Measurements from ENCODE around the gene STXBP6. TPM values are rescaled to one million over a fixed set of nuclear protein-coding genes. Genes with fewer than 3 reads are reported as not detected.
"Not testable (repeated sequence)": the region's sequence is repeated elsewhere in the genome, so short reads cannot be mapped to it uniquely, and the experiment has no call there.

STXBP6 gene
- total and polyA plus RNA-seq, 2 donors (not counting 3 experiments of a cell fraction or from before 2014, with no cell fraction given): 0.06 TPM; not detected in 1

DNA sequence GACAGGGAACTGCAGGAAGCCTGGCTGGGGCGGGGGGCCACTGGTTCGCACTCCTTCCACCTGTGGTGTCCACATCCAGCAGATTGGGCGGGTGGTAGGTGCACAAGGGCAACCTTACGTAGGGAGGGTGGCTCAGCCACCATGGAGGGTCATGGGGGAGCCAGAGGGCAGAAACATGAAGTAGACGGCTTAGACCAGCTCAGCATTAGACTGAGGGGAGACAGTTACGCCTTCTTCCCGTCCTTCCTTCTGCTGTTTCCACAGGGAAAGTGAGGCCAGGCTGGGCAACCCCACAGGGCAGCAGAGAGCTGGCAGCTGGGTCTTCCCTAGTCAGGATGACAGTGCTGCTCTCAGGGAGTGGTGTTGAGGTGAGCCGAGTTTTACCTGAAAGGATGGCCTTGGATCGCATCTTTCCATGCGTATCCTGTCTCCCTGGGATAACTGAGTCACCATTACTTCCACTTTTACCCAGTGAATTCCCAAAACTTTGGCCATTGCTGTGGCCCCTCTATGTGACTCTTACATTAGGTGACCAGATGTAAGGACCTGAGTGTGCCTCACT, 245.9 kb downstream of the STXBP6 start:
- CTCF ChIA-PET: interaction anchor here (0.7 kb wide), 1 partner anchor 15 kb away, joined by 3 read pairs; no protein-coding TSS in a partner anchor
- intact Hi-C loops (cut with micrococcal nuclease) (no loop called here), dilution Hi-C loops (cut with MboI; ENCODE audit: extremely low pct_ligation_motif_present, low sequenced_read_pairs) (no loop called here)
- H3K9me1 ChIP-seq (replicated peaks; ENCODE audit: control insufficient read depth, extremely low read depth, insufficient read depth, low read length): no peaks in the 10 kb centered on the region
- TF ChIP-seq POLR2A (IDR thresholded peaks at IDR 0.05; ENCODE audit: low read depth, low read length) (no peak), FOS (IDR thresholded peaks at IDR 0.05; ENCODE audit: borderline replicate concordance, insufficient read depth, low read length) (no peak), GATA2 (IDR thresholded peaks at IDR 0.05; ENCODE audit: insufficient read depth, insufficient read length, low read depth, low read length) (no peak), EZH2 (IDR thresholded peaks at IDR 0.05; ENCODE audit: borderline replicate concordance, low read depth, low read length, severe bottlenecking) (no peak), POLR2AphosphoS5 (IDR thresholded peaks at IDR 0.05; ENCODE audit: insufficient read depth, low read depth, low read length) (no peak), MYC (IDR thresholded peaks at IDR 0.05; ENCODE audit: low read depth, low read length) (no peak)
- H3K9me3 ChIP-seq (replicated peaks; ENCODE audit: control insufficient read depth, insufficient read depth, low read length): no peaks in the 10 kb centered on the region
- no peak overlapping the region for H3K4me3 ChIP-seq (replicated peaks in 1 of 3; ENCODE audit: insufficient read depth in 1 of 3, low read depth in 1 of 3, low read length in 3 of 3)
- DNase-seq (ENCODE audit: low read depth, low spot score) (no peak), FAIRE-seq (no peak)
- no peak overlapping the region for H3K4me2 ChIP-seq (ENCODE audit: insufficient read depth, low read length)
- no peaks in the 10 kb centered on the region for H3K79me2 ChIP-seq (ENCODE audit: control insufficient read depth, insufficient read depth, low read length)
- POLR2A ChIA-PET: no interaction called here
- H3K9ac ChIP-seq (replicated peaks; ENCODE audit: extremely low read depth, insufficient read depth, low read length): no peak overlapping the region
- no peak overlapping the region for H3K27ac ChIP-seq (ENCODE audit: insufficient read depth, low read depth, low read length)
- H3K4me1 ChIP-seq (ENCODE audit: control insufficient read depth, extremely low read depth, insufficient read depth, low read length): no peaks in the 10 kb centered on the region
- H4K20me1 ChIP-seq (replicated peaks; ENCODE audit: control insufficient read depth, extremely low read depth, insufficient read depth, low read length): no peaks in the 10 kb centered on the region
- BruUV-seq (replicated peaks): no TSS peak
- H3K27me3 ChIP-seq (ENCODE audit: control insufficient read depth in 2 of 2, insufficient read depth in 2 of 2, low read length in 2 of 2): peaks cover 2 to 4% of the 10 kb centered on the region in 2 experiments
- H3K36me3 ChIP-seq (ENCODE audit: control insufficient read depth in 2 of 2, extremely low read depth in 1 of 2, insufficient read depth in 2 of 2, low read length in 2 of 2): no peaks in the 10 kb centered on the region
- no peak overlapping the region for H2AFZ ChIP-seq (ENCODE audit: low read depth, low read length)

DNA sequence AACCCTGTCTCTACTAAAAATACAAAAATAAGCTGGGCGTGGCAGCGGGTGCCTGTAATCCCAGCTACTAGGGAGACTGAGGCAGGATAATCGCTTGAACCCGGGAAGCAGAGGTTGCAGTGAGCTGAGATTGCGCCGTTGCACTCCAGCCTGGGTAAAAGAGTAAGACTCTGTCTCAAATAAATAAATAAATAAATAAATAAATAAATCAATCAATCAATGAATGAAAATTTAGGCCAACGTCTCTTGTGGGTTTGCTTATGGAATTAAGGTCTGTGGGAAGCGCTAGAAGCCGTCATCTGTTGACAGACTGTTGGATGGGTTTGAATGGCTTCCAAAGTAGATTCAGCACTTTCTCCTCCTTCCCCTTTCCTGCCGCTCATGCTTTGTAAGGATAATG, 246.5 kb downstream of the STXBP6 start:
- H3K4me3 ChIP-seq (replicated peaks in 1 of 3; ENCODE audit: insufficient read depth in 1 of 3, low read depth in 1 of 3, low read length in 3 of 3); CTCF ChIA-PET; DNase-seq (ENCODE audit: low read depth, low spot score); H2AFZ ChIP-seq (ENCODE audit: low read depth, low read length); H3K27ac ChIP-seq (ENCODE audit: insufficient read depth, low read depth, low read length); H3K4me1 ChIP-seq (ENCODE audit: control insufficient read depth, extremely low read depth, insufficient read depth, low read length); H3K4me2 ChIP-seq (ENCODE audit: insufficient read depth, low read length); H3K27me3 ChIP-seq (ENCODE audit: control insufficient read depth in 2 of 2, insufficient read depth in 2 of 2, low read length in 2 of 2); POLR2A ChIA-PET; dilution Hi-C loops (cut with MboI; ENCODE audit: extremely low pct_ligation_motif_present, low sequenced_read_pairs); intact Hi-C loops (cut with micrococcal nuclease); H3K36me3 ChIP-seq (ENCODE audit: control insufficient read depth in 2 of 2, extremely low read depth in 1 of 2, insufficient read depth in 2 of 2, low read length in 2 of 2); FAIRE-seq; H3K9me1 ChIP-seq (replicated peaks; ENCODE audit: control insufficient read depth, extremely low read depth, insufficient read depth, low read length); H3K79me2 ChIP-seq (ENCODE audit: control insufficient read depth, insufficient read depth, low read length); H4K20me1 ChIP-seq (replicated peaks; ENCODE audit: control insufficient read depth, extremely low read depth, insufficient read depth, low read length); H3K9me3 ChIP-seq (replicated peaks; ENCODE audit: control insufficient read depth, insufficient read depth, low read length); BruUV-seq (replicated peaks); H3K9ac ChIP-seq (replicated peaks; ENCODE audit: extremely low read depth, insufficient read depth, low read length): not testable (repeated sequence)

Measured in endothelial cell of umbilical vein (primary cell).